Measurements from ENCODE around the gene BCL6.
A peak's percentile ranks its signal among the peaks of the same experiment; 100 is the strongest.

Gene BCL6

DNA sequence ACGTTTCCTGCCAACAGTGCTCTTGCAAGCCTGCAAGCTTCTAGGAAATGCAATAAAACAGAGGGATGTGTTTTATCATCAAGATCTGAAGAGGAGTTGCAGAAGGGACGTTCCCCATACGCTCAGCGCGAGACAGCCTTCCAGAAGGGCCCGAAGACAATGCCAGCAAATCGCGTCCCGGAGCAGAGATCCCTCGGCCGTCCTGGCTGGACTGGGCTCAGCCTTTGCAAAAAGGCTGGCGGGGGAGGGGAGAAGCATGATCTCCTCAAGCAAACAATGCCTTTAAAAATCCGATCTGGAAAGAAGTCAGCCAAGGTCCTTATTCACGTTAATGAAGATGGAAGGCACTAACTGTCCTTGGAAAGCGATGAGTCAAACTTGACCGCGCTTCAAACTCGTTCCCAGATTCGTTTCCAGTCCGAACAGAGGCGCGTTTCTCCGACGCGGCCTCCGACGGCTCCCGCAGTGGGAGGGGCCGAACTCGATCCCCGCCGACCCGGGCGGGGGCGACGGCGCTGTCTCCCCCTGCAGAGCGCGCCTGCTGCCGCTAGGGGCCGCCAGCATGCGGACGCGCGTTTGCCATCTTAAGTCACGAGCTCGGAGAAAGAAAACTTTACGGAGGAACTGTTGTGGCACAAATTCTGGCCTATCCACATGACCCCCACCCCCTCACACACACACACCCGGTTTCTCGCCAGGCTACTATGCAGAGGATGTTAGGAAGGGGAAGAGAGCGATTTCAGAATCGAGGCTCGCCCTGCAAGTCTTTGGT is 5.5 kb downstream of the BCL6 start:
- in situ Hi-C loops (cut with HindIII; ENCODE audit: low sequenced_read_pairs), result loop anchor here (5.0 to 25.0 kb wide), 5 partner anchors 175 to 1218 kb away; no protein-coding TSS in a partner anchor
- TF ChIP-seq, protein P1, sequence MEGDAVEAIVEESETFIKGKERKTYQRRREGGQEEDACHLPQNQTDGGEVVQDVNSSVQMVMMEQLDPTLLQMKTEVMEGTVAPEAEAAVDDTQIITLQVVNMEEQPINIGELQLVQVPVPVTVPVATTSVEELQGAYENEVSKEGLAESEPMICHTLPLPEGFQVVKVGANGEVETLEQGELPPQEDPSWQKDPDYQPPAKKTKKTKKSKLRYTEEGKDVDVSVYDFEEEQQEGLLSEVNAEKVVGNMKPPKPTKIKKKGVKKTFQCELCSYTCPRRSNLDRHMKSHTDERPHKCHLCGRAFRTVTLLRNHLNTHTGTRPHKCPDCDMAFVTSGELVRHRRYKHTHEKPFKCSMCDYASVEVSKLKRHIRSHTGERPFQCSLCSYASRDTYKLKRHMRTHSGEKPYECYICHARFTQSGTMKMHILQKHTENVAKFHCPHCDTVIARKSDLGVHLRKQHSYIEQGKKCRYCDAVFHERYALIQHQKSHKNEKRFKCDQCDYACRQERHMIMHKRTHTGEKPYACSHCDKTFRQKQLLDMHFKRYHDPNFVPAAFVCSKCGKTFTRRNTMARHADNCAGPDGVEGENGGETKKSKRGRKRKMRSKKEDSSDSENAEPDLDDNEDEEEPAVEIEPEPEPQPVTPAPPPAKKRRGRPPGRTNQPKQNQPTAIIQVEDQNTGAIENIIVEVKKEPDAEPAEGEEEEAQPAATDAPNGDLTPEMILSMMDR (IDR thresholded peaks at IDR 0.05; ENCODE audit: low read depth, low read length, missing control alignments), result peak; percentile 98
- DNase-seq (ENCODE audit: low read depth), result peak; percentile 93
- peak overlapping the region; percentile 87 for H3K4me3 ChIP-seq (ENCODE audit: low read depth, low read length)

DNA sequence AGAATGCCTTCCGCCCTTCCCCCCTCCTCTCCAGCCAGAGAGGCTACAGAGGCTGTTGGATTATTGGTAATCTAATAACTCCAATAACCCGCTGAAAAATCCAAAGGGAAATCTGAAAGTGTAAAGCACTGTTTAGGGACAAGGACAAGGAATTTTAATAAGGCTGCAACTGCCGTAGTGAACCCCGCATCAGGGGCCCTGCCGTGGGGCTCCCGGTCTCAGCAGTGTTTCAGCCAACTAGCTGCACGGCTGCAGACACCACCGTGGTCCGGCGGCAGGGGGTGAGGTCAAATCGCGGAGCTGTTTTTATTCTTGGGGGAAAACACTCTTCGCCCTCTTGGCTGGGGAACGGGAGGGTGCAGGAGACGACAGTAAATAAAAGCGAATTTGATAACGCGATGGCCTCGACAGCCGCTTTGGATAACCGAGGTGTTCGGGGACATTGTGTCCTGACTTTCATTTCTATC is 6.1 kb downstream of the BCL6 start:
- TF ChIP-seq, protein P1 (IDR thresholded peaks at IDR 0.05; ENCODE audit: low read depth, low read length, missing control alignments), result no peak
- in situ Hi-C loops (cut with HindIII; ENCODE audit: low sequenced_read_pairs), result loop anchor here (25.0 kb wide), 3 partner anchors 398 to 898 kb away; no protein-coding TSS in a partner anchor
- peak overlapping the region; percentile 87 for H3K4me3 ChIP-seq (ENCODE audit: low read depth, low read length)
- no peak for DNase-seq (ENCODE audit: low read depth)

DNA sequence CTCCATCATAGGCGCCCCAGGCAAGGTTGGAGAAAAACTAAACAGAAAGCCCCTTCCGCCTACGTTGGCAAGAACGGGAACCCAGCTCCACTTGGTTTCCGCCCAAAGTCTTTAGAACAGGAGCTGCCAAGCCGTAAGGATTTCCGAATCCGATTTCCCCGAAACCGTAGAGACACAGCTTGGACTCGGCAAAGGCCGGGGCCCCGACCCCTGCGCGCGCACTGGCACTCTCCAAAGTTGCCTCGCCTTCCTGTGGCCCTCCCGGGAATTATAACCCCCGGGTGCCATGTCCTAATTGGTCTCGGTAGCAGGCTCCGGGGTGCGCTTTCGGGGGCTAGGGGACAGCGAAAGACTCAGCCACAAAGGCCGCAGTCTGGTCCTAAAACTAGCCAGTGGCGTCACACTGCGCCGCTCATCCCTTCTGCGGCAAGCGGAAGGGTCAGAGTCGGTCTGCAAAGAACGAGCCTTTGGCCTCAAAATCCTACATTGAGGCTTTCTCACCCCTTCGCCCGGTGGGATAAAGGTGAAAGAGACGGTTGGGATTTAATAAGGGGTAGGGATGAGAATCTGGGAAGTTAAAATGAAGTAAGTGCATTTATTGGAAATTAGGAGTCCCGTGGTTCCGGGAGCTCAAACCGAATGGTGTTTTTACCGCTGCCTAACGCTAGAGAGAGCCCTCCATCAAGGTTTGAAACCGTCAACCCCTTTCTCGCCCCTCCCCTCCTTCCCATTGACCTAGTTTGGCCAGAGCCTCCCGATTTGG is 6.8 kb downstream of the BCL6 start:
- in situ Hi-C loops (cut with HindIII; ENCODE audit: low sequenced_read_pairs), result loop anchor here (25.0 kb wide), 3 partner anchors 399 to 899 kb away; no protein-coding TSS in a partner anchor
- peak; percentile 85 for DNase-seq (ENCODE audit: low read depth)
- TF ChIP-seq, protein P1 (IDR thresholded peaks at IDR 0.05; ENCODE audit: low read depth, low read length, missing control alignments), result peak; percentile 80

DNA sequence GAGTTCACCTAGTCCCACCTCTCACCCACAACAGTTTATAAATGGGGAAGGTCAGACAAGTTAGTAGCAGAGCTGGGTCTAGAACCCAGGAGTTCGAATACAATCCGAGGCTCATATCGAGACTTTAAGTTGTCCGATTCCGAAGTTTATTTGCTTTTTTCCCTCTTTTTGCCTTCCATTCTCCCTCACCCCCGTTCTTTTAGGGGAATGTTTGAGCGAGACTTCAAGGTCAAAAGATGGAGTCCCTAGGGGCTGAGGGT is 7.3 kb downstream of the BCL6 start:
- peak overlapping the region; percentile 87 for H3K4me3 ChIP-seq (ENCODE audit: low read depth, low read length)

More for the DNA sequence above, 6.8 kb downstream of the BCL6 start:
- H3K4me3 ChIP-seq (ENCODE audit: low read depth, low read length), result peak overlapping the region; percentile 87

DNA sequence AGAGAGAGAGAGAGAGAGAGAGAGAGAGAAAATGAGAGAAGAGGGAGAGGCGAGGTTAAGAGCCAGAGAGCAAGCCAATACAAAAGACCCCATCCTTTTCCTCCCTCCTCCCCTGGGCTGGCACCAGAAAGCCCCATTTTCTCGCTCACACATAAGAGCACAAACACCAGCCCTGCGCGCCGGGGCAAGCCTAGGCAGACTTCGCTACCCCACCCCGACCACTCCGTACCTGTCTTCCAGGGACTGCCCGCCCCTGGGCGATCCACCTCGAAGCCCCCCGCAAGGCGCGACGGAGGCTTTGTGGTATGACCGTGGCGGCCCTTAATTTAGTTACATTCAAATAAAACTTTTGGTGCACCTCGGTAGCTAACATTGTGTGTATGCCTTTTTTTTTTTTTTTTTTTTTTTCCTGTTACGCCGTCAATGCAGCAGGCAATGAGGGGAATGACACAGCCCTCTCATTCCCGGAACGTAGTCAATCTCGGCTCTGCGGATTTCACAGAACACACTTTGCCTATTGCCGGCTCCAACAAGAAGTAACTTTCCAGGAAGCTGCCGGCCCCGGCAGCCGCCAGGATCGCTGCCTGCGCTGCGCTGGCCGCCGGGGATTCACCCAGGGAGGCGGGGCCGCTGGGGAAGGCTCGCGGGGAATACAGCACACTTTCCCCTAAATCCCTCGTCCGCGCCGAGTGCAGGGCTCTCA is 7.7 kb downstream of the BCL6 start:
- TF ChIP-seq, protein P1 (IDR thresholded peaks at IDR 0.05; ENCODE audit: low read depth, low read length, missing control alignments), result peak; percentile 15
- peak overlapping the region; percentile 87 for H3K4me3 ChIP-seq (ENCODE audit: low read depth, low read length)
- in situ Hi-C loops (cut with HindIII; ENCODE audit: low sequenced_read_pairs), result loop anchor here (25.0 kb wide), 3 partner anchors 400 to 900 kb away; no protein-coding TSS in a partner anchor
- no peak for DNase-seq (ENCODE audit: low read depth)

More for the DNA sequence above, 7.3 kb downstream of the BCL6 start:
- no peak for DNase-seq (ENCODE audit: low read depth)
- TF ChIP-seq, protein P1 (IDR thresholded peaks at IDR 0.05; ENCODE audit: low read depth, low read length, missing control alignments), result no peak
- in situ Hi-C loops (cut with HindIII; ENCODE audit: low sequenced_read_pairs), result loop anchor here (25.0 kb wide), 3 partner anchors 399 to 899 kb away; no protein-coding TSS in a partner anchor

DNA sequence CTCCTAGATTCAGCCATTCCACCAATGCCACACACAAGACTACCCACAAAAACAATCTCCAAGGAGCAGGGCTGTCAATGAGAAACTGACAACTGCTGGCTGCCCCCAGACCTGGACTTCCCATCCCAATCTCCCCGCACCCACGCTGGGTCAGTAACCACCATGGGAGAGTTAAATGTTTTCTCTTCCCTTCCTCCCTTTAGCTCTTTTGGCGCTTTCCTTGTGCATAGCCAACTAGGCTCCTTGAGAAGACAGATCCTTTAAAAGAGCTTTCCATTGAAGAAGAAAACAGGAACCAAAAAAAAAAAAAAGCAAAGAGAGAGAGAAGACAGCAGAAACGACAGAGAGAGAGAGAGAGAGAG is 8.3 kb downstream of the BCL6 start:
- peak overlapping the region; percentile 87 for H3K4me3 ChIP-seq (ENCODE audit: low read depth, low read length)
- TF ChIP-seq, protein P1 (IDR thresholded peaks at IDR 0.05; ENCODE audit: low read depth, low read length, missing control alignments), result no peak
- no peak for DNase-seq (ENCODE audit: low read depth)
- in situ Hi-C loops (cut with HindIII; ENCODE audit: low sequenced_read_pairs), result loop anchor here (25.0 kb wide), 3 partner anchors 400 to 900 kb away; no protein-coding TSS in a partner anchor
